NOMO-1 treated with dmso at 0.1 percent for 144 hours (cell line): Measurements from ENCODE around the gene PNPLA1.

Experiments
- DNase-seq: peaks from one replicate; lab custom pipeline; 2025; ENCODE audit not compliant: unreplicated experiment; lab: John Stamatoyannopoulos, UW

Gene PNPLA1, protein sequence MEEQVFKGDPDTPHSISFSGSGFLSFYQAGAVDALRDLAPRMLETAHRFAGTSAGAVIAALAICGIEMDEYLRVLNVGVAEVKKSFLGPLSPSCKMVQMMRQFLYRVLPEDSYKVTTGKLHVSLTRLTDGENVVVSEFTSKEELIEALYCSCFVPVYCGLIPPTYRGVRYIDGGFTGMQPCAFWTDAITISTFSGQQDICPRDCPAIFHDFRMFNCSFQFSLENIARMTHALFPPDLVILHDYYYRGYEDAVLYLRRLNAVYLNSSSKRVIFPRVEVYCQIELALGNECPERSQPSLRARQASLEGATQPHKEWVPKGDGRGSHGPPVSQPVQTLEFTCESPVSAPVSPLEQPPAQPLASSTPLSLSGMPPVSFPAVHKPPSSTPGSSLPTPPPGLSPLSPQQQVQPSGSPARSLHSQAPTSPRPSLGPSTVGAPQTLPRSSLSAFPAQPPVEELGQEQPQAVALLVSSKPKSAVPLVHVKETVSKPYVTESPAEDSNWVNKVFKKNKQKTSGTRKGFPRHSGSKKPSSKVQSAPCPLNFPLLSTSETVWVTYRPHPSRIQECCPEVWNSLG

DNA sequence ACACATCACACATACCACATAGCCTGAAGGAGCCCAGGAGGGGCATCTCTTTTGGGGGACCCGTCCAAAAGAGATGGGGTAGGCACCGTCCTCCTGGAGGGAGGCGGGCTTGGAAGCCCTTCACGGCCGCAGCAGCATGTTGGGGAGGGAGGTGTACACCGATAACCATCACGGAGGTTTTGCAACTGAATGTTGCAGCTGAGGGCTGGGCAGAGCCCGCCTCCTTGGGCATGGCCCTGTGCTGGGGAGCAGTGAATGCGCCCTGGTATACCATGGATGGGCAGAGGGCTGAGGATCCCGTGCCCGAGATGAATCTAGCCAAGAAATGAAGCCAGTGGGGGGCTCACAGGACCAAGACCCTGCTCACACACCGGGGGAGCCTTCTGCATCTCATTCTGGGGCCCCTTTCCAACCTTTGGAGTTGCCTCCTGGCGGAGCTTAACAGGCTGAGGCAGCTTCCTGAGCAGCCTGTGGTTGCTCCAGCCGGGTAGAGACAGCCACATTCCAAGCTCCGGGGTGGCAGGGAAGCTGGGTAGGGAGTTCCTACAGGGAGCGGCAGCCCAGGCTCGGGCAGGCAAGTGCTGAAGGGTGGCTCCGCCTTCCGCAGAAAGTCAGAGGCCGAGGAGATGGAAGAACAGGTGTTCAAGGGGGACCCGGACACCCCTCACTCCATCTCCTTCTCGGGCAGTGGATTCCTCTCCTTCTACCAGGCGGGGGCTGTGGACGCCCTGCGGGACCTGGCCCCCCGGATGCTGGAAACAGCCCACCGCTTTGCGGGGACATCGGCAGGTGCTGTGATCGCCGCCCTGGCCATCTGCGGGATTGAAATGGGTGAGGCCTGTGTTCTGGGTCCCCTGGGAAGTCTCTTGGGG lies at the start of gene PNPLA1:
PNPLA1 (plus strand) TSS at position 227 of the 872 bp plus-strand sequence; CDS start at position 627, 400 bp downstream.
- no peak for DNase-seq

DNA sequence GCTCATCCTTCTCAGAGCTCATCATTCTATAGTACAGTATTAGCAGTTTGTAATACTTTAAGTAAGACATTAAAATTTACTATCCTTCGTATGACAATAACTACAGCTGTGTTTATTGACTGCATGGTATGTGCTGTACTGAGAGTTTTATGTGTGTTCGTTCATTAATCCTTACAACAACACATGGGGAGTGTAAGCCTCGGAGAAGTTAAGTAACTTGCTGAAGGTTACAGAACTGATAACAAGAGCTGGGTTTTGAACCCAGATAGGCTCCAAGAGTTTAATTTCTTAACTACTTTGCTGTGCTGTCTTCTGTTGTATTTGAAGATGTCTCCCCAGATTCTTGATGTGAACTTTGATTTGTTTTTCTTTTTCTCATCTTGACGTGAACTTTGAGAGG lies 49.6 kb upstream of the PNPLA1 start:
- DNase-seq: no peak

DNA sequence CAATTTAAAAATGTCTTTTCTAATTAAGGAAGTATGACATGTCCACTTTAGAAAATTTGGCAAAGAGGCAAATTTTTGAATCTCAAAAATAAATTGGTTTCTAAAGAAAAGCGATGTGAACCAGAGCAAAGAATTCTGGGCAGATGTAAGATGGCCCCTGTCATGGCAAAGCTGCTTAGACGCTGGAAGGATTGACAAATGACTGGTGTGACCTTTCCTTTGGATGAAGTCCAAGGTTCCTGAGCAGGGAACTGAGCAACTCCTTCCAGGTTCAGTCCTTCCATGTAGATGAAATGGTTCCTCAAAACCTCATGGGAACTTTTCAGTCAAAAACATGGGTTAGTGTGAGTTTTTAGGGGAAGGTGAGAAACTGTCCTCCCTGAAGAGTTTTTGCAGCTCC lies 48.2 kb upstream of the PNPLA1 start:
- DNase-seq: no peak

DNA sequence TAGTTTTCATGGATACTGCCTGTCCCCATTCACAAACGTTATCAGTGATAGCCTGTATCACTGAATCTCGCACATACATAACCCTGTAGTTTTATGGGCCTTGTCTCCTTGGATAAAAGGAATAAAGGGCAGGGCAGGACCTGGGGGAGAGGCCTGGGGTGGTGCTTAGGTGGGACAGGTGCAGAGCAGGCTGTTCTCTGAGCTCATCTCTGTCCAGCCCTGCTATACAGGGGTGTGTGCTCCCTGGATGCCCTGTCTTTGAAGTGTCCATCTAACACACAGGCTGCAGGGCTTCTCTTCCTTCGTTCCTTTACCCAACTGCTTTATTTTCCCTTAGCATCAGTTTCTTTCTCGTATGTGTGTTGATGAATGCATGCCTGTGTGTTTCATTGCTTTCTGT lies 46.9 kb upstream of the PNPLA1 start:
- DNase-seq: no peak

DNA sequence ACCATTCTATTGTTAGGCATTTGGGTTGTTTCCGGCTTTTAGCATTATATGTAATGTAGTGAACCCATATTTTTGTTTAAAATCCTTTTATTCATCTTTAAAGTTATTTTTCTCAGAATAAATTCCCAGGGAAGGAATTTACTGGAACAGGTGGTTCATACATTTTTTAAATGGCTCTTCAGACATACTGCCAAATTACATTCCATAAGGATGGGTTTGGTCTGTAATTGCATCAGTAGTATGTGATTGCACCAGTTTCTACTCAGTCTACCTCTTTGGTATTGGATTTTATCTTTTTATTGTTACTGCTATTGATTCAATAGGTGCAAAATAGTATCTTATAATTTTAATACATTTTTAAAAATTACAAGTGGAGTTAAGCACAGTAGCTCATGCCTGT lies 46.2 kb upstream of the PNPLA1 start:
- no peak for DNase-seq

DNA sequence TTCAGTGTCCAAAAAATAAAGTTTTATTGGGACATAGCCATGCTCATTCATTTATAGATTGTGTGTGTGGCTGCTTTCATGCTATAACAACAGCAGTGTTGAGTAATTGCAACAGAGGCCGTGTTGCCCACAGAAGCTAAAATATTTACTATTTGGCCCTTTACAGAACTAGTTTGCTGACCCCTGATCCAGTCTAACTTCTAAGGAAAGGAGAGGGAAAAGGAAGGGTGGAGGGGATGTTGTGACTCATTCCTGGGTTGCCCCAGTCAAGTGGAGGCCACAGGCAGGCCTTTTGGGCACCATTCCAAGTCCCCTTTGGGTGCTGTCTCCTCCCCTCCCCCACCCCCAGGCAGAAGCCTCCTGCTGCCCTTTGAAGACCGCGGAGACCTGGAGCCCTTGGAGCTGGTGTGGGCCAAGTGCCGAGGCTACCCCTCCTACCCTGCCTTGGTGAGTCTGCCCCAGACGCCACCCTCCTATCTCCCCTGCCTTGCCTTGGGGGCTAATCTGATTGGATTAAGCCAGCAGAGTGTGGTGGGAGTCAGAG lies 44.9 kb upstream of the PNPLA1 start:
- DNase-seq: no peak

DNA sequence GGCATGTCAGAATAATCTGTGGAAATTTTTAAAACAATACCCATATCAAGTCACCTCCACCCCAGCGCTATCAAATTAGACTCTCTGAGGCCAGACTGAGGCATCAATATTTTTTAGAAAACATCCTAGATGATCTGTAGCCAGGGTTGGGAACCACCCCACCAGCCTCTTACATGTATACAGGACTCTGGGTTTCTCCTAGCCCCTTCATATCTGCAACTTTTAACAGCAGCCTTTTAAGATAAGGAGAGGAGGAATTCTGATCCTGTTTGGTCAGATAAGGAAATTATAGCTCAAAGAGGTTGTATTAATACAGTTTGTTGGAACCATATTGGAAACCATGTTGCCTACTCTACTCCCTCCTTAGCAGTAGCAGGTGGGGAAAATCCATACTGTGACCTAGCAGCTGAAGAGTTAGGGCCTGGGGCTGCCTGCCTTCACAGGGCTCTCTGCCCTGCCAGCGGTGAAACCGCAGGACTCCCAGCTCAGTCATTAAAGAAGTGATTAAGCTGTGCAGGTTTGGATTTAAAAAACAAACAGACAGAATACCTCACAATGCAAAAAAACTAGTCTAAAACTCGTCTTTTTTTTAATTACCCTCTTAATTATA lies 43.3 kb upstream of the PNPLA1 start:
- no peak for DNase-seq

DNA sequence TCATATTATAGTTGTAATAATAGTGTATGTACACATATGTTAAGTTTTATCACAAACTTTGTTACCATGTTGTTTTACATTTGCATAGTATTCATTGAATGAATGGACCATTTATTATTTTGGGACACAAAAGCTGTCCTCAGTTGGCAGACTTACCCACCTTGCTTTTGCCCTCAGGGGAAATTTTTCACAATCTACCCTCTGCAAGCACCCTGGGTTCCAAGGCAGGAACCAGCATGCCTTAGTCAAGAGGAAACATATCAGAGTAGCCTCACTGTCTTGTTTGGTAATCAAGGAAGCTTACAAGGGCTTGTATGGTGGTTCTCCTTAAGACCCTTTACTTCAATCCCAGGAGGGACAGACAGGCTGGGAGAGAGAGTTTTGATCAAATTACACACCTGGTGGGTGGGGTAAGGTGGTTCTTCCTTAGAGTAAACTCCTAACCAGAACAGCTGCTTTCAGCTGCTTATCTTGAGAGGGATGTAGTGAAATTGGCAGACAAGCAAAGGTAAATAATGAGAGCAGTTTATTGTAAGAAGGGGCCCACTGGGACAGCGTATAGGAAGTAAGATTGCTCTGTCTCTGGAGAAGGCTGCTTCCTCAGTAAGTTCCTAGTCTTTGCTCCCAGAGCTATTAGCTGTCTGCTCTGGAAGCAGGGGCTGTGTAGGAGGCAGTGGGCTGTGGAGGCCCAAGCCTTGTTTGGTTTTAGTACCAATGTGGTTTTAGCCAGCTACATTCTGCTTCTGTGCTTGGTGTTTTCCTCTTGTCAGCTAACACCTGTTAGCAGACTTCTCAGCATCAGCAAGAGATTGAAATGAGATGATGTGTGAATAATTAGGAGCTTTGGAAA lies 42.3 kb upstream of the PNPLA1 start:
- no peak for DNase-seq

DNA sequence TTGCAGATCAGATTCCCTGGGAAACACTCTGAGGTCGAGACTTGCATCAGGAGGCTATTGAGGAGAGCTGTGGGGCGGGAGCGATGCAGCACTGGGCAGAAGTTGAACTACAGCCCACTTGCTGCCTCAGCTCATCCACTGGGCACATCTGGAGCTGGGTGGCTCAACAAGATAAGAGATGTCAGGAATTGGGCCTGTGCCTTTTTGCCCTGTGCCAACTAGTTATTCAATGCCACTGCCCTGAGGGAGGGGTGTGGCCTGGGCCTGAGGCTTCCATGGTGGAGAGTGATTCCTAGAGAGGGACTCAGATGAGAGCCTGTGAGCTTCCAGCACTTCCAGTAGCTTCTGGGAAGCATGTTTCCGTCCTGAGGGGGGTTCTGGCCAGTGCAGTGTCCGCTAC lies 40.6 kb upstream of the PNPLA1 start:
- DNase-seq: no peak

DNA sequence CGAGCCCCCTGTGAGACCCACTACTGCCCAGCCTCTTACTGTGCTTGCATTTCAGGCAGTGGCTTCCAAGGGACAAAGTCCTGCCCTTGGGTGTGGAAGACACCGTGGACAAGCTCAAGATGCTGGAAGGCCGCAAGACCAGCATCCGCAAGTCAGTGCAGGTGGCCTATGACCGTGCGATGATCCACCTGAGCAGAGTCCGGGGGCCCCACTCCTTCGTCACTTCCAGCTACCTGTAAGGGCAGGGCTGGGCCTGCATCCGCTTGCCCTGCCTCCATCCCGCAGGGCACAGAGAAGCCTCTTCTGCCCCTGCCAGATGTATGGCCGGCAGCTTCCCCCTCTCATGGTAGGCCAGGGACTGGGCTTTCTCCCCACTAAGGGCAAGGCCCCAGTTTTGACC lies 39.5 kb upstream of the PNPLA1 start:
- DNase-seq: no peak

DNA sequence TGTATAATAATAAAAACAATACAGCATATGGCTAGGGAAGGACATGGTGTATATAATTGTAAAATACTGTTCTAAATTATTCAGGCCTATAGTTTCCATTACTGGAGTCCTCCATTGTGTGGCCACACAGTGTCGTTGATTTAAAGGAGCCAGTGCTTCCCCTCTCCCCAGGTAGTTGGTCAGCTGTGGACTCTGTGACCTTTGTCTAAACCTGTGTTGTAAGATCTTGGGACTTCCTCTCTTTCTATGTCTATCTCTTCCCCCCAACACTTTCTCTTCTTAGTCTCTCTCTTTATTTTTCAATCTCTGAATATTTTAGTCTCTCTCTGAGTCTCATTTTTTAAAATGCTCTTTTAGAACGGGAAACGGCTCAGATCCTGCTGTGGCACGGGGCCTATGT lies 37.7 kb upstream of the PNPLA1 start:
- peak; percentile 16 for DNase-seq

DNA sequence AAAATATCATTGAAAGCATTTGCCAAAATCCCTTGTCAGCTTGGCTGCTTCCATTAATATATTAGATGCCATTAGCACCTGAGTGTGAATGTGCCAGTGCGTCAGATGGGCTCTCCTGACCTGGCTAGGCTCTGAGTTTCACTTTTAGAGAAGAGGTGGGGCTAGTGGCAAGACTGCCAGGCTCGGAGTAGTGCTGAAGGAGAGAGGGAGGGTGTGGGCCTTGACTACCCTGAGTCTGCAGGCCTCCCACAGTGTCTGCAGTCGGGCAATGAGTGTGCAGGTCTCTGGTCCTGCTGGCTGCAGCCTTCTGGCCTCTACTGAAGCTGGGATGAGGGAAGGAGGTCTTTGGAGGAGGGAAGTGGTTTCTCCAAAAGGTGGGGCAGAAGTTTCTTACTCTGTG lies 34.6 kb upstream of the PNPLA1 start:
- no peak for DNase-seq

DNA sequence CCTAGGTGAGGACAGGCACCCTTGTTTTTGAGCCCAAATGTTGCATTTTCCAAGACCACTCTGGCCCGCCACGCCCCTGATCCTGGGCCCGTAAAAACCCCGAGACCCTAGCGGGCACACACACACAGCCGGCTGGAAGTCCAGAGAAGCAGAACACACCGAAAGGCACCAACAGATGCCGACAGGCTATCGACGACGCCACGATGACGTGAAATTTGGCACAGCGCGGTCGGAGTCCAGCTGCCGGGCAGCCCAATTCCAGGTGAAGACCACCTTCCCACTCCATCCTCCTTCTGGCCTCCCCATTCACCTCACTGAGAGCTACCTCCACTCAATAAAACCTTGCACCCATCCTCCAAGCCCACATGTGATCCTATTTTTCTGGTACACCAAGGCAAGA lies 34.0 kb upstream of the PNPLA1 start:
- no peak for DNase-seq

DNA sequence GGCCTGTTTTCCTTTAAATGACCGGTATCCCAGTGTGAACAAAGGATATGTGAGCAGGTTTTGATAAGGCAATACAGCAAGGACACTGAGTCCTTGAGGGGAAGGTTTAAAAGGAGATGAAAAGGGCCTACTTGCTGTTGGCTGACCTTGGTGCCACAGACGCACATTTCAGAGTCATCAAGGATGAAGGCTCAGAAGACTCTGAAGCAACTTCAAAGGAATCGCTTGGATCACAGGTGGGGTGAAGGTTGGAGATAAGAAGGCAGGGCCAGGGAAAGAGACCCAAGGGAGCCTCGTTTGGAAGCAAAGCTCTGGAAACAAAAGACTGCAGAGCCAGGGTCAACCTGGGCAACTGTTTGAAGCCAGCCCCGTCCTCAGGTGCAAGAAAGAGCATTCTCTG lies 30.1 kb upstream of the PNPLA1 start:
- DNase-seq: no peak

DNA sequence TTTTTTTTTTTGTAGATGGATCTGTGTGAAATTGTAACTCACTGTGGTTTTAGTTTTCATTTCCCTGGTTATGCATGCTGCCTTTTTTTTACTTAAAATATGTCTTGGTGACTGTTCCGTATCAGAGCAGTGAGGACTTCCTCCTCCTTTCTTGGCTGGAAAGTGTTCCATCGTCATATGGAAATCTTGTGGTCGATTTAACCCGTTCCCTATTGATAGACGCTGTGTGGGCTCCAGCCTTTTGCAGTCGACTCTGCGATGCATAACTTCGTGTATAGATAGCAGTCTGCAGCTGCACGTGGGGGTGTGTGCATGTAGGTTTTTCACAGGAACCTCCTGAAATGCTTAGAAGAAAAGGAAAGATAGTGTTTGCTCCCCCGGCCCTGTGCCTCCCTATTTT lies 28.1 kb upstream of the PNPLA1 start:
- DNase-seq: peak; percentile 32

DNA sequence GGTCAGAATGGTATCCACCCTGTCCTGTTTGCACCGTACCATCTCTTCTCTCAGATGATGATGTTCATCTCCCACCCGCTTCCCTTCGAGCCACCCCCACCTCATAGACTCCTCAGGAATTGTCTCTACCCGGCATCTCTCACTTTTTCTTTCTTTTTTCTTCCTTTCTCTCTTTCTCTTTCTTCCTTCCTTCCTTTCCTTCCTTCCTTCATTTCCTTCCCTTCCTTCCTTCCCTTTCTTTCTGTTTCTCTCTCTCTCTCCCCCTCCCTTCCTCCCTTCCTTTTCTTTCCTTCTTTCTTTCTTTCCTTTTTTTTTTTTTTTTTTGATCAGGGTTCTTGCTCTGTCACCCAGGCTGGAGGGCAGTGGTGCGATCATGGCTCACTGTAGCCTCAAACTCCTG lies 27.7 kb upstream of the PNPLA1 start:
- no peak for DNase-seq

DNA sequence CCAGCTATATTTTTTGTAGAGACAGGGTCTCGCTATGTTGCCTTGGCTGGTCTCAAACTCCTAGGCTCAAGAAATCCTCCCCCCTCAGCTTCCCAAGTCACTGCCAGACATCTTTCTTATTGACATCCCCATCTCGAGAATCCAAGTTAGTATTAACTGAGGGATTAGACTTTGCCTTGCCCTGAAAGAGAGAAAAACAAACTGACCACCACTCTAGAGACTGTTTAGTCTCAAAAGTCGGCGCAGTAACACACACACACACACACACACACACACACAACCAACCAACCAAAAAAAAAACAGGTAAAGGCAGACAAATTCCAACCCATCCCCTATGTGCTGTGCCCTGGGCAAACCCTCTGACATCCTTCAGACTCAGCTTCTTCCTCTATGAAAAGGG lies 27.2 kb upstream of the PNPLA1 start:
- no peak for DNase-seq

DNA sequence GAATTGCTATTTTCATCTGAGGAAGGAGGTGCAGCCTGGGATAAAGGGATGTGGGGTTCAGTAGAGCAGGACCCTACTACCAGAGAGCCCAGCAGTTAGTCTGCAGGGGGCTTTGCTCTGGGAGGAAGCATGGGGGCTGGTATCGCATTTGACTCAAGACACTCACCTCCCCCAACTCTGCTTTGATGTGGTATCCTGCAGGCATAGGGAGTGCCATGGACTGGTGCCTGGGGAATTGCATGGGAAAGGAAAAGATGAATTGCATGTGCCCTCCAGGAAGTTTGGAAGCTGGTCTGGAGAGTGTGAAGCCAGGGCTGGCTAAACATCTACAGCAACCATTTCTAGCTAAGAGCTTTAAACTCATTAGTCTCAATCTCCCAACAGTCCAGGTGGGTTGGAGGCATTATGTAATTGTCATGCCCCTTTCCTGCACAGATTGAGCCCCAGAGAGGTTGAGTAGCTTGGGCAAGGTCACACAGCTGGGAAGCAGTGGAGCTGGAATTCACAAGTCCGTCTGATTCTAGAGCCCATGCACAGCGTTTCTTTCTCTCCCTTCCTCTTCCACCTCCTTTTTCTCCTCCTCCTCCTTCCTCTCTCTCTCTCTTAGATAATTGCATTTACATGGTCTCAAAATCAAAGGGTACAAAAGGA lies 26.2 kb upstream of the PNPLA1 start:
- DNase-seq: no peak

DNA sequence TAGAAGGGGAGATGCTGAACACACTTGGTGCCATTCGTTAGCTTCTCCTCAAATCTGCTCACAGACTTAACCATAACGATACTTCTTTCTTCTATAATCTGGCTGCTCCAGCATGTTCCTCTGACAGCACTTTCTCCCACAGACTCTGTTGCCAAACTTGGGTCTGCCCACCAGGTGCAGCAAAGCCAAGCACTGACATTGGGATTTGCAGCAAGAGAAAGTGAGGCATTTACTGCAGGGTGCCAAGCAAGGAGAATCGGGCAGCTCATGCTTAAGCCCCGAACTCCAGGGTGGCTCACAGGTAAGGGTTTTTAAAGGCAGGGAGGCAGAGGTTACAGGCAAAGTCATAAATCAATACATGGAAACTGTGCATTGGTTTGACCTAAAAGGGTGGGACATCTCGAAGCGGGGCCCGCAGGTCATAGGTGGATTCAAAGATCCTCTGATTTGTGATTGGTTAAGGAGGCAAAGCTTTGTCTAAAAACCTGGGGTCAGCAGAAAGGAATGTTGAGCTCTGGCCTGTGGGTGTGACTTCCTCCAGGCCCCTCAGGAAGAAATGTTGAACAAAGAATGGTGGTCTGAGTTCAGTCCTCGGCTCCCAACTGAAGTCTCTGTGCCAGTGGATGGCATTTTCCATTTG lies 25.1 kb upstream of the PNPLA1 start:
- DNase-seq: no peak
